DND-41 (cell line): ENCODE measurements around the gene RIN3.

Experiments used
- ATAC-seq: fragments of 200-7000 bp; cut with Tn5 transposase; 3 replicates; pipeline ENCODE4 v1.9.1; 2021; ENCODE audit warnings: low read depth; ENCODE audit not compliant: insufficient read depth
- DNase-seq: peaks from one replicate; pipeline ENCODE4 v3.0.0-alpha.2; 2020
- H2AFZ ChIP-seq: 2 replicates; pipeline ENCODE4 v1.6.0; 2012; ENCODE audit warnings: low read depth, low read length
- H3K27ac ChIP-seq: 2 replicates; pipeline ENCODE4 v1.5.1; 2012; ENCODE audit warnings: low read length, inconsistent platforms
- H3K27me3 ChIP-seq: fragments of 200-600 bp; sonication (generic); 2 replicates; pipeline ENCODE4 v1.6.0; 2012; ENCODE audit warnings: low read length, mild to moderate bottlenecking, inconsistent platforms; ENCODE audit not compliant: insufficient read depth, poor library complexity
- H3K36me3 ChIP-seq: 2 replicates; pipeline ENCODE4 v1.5.1; 2012; ENCODE audit warnings: low read length, inconsistent platforms; ENCODE audit not compliant: insufficient read depth
- H3K4me1 ChIP-seq: 2 replicates; pipeline ENCODE4 v1.5.1; 2012; ENCODE audit warnings: mild to moderate bottlenecking, low read length; ENCODE audit not compliant: insufficient read depth
- H3K4me2 ChIP-seq: 2 replicates; pipeline ENCODE4 v1.6.0; 2012; ENCODE audit warnings: mild to moderate bottlenecking, moderate library complexity, low read length, inconsistent platforms; ENCODE audit not compliant: insufficient read depth
- H3K4me3 ChIP-seq, 2 experiments: fragments of 200-600 bp in 1 of 2; shearing (Covaris generic) in 1 of 2; 2 replicates each; pipeline ENCODE4 v1.5.1; 2012 to 2016; ENCODE audit warnings: inconsistent platforms in 2 of 2, low read length in 2 of 2, mild to moderate bottlenecking in 2 of 2, low read depth in 1 of 2, moderate library complexity in 1 of 2
- H3K79me2 ChIP-seq: 2 replicates; pipeline ENCODE4 v1.6.0; 2012; ENCODE audit warnings: low read length, inconsistent platforms; ENCODE audit not compliant: insufficient read depth
- H3K9ac ChIP-seq: 2 replicates; pipeline ENCODE4 v1.6.0; 2012; ENCODE audit warnings: low read depth, mild to moderate bottlenecking, inconsistent platforms, low read length, moderate library complexity
- H3K9me3 ChIP-seq: 2 replicates; pipeline ENCODE4 v1.5.1; 2012; ENCODE audit warnings: low read length, moderate library complexity, mild to moderate bottlenecking, inconsistent platforms; ENCODE audit not compliant: insufficient read depth, severe bottlenecking
- H4K20me1 ChIP-seq: 2 replicates; pipeline ENCODE4 v1.6.0; 2012; ENCODE audit warnings: low read length; ENCODE audit not compliant: insufficient read depth
- EZH2 ChIP-seq: IDR thresholded peaks from 3 replicates; pipeline ENCODE4 v1.6.1; 2012; ENCODE audit warnings: borderline replicate concordance, low read depth, mild to moderate bottlenecking, moderate library complexity, low read length, inconsistent platforms; ENCODE audit not compliant: severe bottlenecking
- TF ChIP-seq, protein P1 (sequence below): IDR thresholded peaks from 2 replicates; pipeline ENCODE4 v1.5.1; 2012; ENCODE audit warnings: borderline replicate concordance, low read length, moderate library complexity, mild to moderate bottlenecking; ENCODE audit not compliant: poor library complexity, severe bottlenecking; ENCODE audit errors: extremely low read depth

Gene RIN3

DNA sequence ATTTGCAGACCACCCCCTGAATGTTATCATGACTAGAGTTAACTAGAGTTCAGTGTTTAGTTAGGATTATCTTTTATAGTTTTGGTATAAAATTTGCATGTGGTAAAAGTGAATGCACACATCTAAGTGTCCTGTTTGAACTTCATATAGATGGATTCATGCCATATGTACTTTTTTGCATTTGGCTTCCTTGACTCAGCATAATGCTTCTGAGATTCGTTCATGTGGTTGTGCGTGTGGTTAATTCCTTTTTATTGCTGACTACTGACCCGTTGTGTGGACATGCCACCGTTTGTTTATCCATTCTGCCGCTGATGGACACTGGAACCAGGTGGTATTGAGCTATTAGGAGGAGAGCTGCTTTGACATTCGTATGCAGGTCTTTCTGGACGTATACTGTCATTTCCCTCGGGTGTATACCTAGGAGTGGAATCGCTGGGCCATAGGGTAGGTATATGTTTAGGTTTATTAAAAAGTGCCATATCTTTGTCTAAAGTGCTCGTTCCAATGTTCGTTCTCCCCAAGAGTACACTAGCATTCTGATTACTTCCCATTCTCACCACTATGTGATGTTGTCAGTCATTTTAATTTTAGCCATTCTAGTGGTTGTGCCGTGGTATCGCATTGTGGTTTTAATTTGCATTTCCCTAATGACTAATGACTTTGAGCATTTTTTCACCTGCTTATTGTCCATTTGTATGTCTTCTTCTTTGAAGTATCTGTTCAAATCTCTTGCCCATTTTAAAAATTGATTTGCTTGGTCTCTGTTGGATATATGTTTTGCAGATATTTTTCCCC is 37.7 kb downstream of the RIN3 start:
- H3K4me1 ChIP-seq: no peaks in the 10 kb centered on the region
- no peak overlapping the region for H3K27ac ChIP-seq
- no peak overlapping the region for H3K4me2 ChIP-seq
- no peak overlapping the region for H2AFZ ChIP-seq
- H3K9ac ChIP-seq: no peak overlapping the region
- no peak overlapping the region for H3K4me3 ChIP-seq
- TF ChIP-seq, protein P1, sequence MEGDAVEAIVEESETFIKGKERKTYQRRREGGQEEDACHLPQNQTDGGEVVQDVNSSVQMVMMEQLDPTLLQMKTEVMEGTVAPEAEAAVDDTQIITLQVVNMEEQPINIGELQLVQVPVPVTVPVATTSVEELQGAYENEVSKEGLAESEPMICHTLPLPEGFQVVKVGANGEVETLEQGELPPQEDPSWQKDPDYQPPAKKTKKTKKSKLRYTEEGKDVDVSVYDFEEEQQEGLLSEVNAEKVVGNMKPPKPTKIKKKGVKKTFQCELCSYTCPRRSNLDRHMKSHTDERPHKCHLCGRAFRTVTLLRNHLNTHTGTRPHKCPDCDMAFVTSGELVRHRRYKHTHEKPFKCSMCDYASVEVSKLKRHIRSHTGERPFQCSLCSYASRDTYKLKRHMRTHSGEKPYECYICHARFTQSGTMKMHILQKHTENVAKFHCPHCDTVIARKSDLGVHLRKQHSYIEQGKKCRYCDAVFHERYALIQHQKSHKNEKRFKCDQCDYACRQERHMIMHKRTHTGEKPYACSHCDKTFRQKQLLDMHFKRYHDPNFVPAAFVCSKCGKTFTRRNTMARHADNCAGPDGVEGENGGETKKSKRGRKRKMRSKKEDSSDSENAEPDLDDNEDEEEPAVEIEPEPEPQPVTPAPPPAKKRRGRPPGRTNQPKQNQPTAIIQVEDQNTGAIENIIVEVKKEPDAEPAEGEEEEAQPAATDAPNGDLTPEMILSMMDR: no peak
- TF ChIP-seq EZH2: no peak
- no peaks in the 10 kb centered on the region for H4K20me1 ChIP-seq
- H3K79me2 ChIP-seq: no peaks in the 10 kb centered on the region
- ATAC-seq (no peak), DNase-seq (no peak)
- H3K27me3 ChIP-seq: peaks cover 13% of the 10 kb centered on the region
- no peaks in the 10 kb centered on the region for H3K9me3 ChIP-seq
- H3K36me3 ChIP-seq: no peaks in the 10 kb centered on the region

DNA sequence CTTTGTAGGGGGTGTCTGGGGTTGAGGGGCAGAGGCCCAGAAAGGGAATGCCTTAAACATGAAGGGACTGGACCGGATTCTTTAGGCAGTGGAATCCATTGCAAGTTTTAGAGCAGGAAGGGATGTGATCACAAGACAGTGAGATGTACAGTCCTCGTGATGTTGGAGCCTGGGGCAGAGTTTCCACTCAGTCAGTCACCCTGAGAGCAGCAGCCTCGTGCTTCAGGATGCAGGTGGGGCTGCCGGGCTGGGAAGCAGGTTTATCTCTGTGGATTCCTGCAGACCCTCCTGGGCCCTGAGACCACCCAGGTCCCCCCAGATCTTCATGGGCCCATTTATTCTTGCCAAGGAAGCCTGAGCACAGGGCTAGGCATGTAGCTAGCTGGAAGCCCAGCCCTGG is 38.5 kb downstream of the RIN3 start:
- no peaks in the 10 kb centered on the region for H3K79me2 ChIP-seq
- H3K27ac ChIP-seq: no peak overlapping the region
- H3K4me3 ChIP-seq: no peak overlapping the region
- no peaks in the 10 kb centered on the region for H3K4me1 ChIP-seq
- no peaks in the 10 kb centered on the region for H4K20me1 ChIP-seq
- TF ChIP-seq, protein P1: no peak
- TF ChIP-seq EZH2: no peak
- H3K4me2 ChIP-seq: no peak overlapping the region
- H2AFZ ChIP-seq: no peak overlapping the region
- H3K9ac ChIP-seq: no peak overlapping the region
- no peaks in the 10 kb centered on the region for H3K9me3 ChIP-seq
- ATAC-seq: no peak
- H3K27me3 ChIP-seq: peaks cover 13% of the 10 kb centered on the region
- no peaks in the 10 kb centered on the region for H3K36me3 ChIP-seq
- DNase-seq: no peak

DNA sequence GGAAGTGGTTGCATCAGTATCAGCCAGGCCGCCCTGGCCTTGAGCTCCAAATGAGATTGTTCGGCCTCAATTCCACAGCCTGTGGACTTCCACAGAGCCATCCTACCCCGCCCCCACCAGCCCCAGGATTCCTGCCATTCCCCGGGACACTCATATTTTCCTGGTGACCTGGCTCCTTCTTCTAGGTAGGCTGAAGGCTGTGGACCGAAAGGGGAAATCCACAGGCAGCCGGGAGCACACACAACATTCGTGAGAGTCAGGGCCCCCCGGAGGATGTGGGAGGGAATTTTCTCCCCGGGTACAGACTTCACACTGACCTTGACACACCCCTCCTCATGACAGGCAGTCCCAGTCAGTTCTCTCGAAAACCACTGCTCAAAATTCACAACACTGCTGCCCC is 39.9 kb downstream of the RIN3 start:
- Histone ChIP-seq H3K27ac (no peak overlapping the region), H2AFZ (no peak overlapping the region), H3K4me3 (no peak overlapping the region), H3K9ac (no peak overlapping the region), H3K4me1 (no peaks in the 10 kb centered on the region), H3K27me3 (peaks cover 13% of the 10 kb centered on the region), H3K36me3 (no peaks in the 10 kb centered on the region), H4K20me1 (no peaks in the 10 kb centered on the region), H3K79me2 (no peaks in the 10 kb centered on the region), H3K9me3 (no peaks in the 10 kb centered on the region), H3K4me2 (no peak overlapping the region)
- no peak for DNase-seq
- TF ChIP-seq, protein P1: no peak
- TF ChIP-seq EZH2: no peak
- ATAC-seq: no peak
